CD14-positive monocyte (primary cell): Measurements from ENCODE around the gene TARP.
"Not testable (repeated sequence)": the region's sequence is repeated elsewhere in the genome, so short reads cannot be mapped to it uniquely, and the experiment has no call there.

Source experiments
- DNase-seq, 3 donors: peaks; one replicate each; pipeline ENCODE4 v3.0.0-alpha.2; 2011 to 2022
- H2AFZ ChIP-seq: 2 replicates; pipeline ENCODE4 v1.6.0; 2012; ENCODE audit warnings: mild to moderate bottlenecking, low read depth, low read length, inconsistent platforms; ENCODE audit not compliant: insufficient read depth, poor library complexity, severe bottlenecking
- H3K27ac ChIP-seq, 2 donors: 1 replicate in 1 of 2; 2 replicates in 1 of 2; pipeline ENCODE4 v1.5.1; 2012 to 2013; ENCODE audit warnings: low read length in 2 of 2, control low read depth in 1 of 2, inconsistent platforms in 1 of 2, low read depth in 1 of 2, mild to moderate bottlenecking in 1 of 2
- H3K27me3 ChIP-seq, 2 donors: one replicate each; pipeline versions ENCODE4 v1.6.0 to v1.6.1; 2011 to 2013; ENCODE audit warnings: low read length in 2 of 2; ENCODE audit not compliant: control insufficient read depth in 2 of 2, insufficient read depth in 2 of 2
- H3K36me3 ChIP-seq, 2 donors: replicated peaks in 1 of 2; 1 replicate in 1 of 2; 2 replicates in 1 of 2; pipeline versions ENCODE4 v1.5.1 to v1.6.1; 2012 to 2013; ENCODE audit warnings: low read length in 2 of 2, control low read depth in 1 of 2, inconsistent platforms in 1 of 2, mild to moderate bottlenecking in 1 of 2; ENCODE audit not compliant: insufficient read depth in 2 of 2, control insufficient read depth in 1 of 2
- H3K4me1 ChIP-seq, 2 donors: 1 replicate in 1 of 2; 2 replicates in 1 of 2; pipeline versions ENCODE4 v1.5.1 to v1.6.1; 2012 to 2013; ENCODE audit warnings: low read length in 2 of 2, control low read depth in 1 of 2, inconsistent platforms in 1 of 2, mild to moderate bottlenecking in 1 of 2, moderate library complexity in 1 of 2; ENCODE audit not compliant: insufficient read depth in 2 of 2, control insufficient read depth in 1 of 2
- H3K4me2 ChIP-seq: replicated peaks from 2 replicates; pipeline ENCODE3; 2012; ENCODE audit warnings: low read length, moderate library complexity, mild to moderate bottlenecking; ENCODE audit not compliant: poor library complexity, severe bottlenecking; ENCODE audit errors: extremely low read depth
- H3K4me3 ChIP-seq, 3 experiments: fragments of 200-600 bp in 1 of 3; sonication (generic) in 1 of 3; replicated peaks in 1 of 3; 1 replicate in 2 of 3; 2 replicates in 1 of 3; pipeline ENCODE4 v1.5.1; 2011 to 2013; ENCODE audit warnings: low read length in 3 of 3, mild to moderate bottlenecking in 3 of 3, control low read depth in 2 of 3, low read depth in 2 of 3, inconsistent platforms in 1 of 3, moderate library complexity in 1 of 3
- H3K79me2 ChIP-seq: 2 replicates; pipeline ENCODE4 v1.6.0; 2012; ENCODE audit warnings: mild to moderate bottlenecking, control low read depth, inconsistent platforms, low read length, moderate library complexity; ENCODE audit not compliant: insufficient read depth
- H3K9ac ChIP-seq: 2 replicates; pipeline ENCODE4 v1.6.0; 2017; ENCODE audit warnings: low read length, mild to moderate bottlenecking; ENCODE audit not compliant: insufficient read depth, poor library complexity, severe bottlenecking
- H3K9me3 ChIP-seq, 2 donors: replicated peaks in 1 of 2; 1 replicate in 1 of 2; 2 replicates in 1 of 2; pipeline versions ENCODE4 v1.5.1 to v1.6.1; 2012 to 2013; ENCODE audit warnings: low read length in 2 of 2, control low read depth in 1 of 2; ENCODE audit not compliant: control insufficient read depth in 1 of 2, insufficient read depth in 1 of 2
- H4K20me1 ChIP-seq: 2 replicates; pipeline ENCODE4 v1.6.0; 2012; ENCODE audit warnings: mild to moderate bottlenecking, low read length, control low read depth, moderate library complexity; ENCODE audit not compliant: insufficient read depth
- H3K27ac Mint-ChIP-seq, 7 donors: one replicate each; pipeline ENCODE4 v1.8.0; 2020; ENCODE audit warnings: mild to moderate bottlenecking in 7 of 7, mixed read lengths in 7 of 7, moderate library complexity in 6 of 7, inconsistent platforms in 2 of 7
- H3K27me3 Mint-ChIP-seq, 3 donors: one replicate each; pipeline ENCODE4 v1.8.0; 2021 to 2022; ENCODE audit warnings: low read depth in 3 of 3, mild to moderate bottlenecking in 3 of 3, mixed read lengths in 3 of 3, moderate library complexity in 3 of 3, inconsistent platforms in 1 of 3
- H3K36me3 Mint-ChIP-seq, 2 donors: one replicate each; pipeline ENCODE4 v1.8.0; 2020; ENCODE audit warnings: mixed read lengths in 2 of 2, inconsistent platforms in 1 of 2, mild to moderate bottlenecking in 1 of 2
- H3K4me1 Mint-ChIP-seq: one replicate; pipeline ENCODE4 v1.8.0; 2020; ENCODE audit warnings: mild to moderate bottlenecking, mixed read lengths
- H3K4me3 Mint-ChIP-seq, 2 donors: one replicate each; pipeline ENCODE4 v1.8.0; 2020; ENCODE audit warnings: mild to moderate bottlenecking in 2 of 2, mixed read lengths in 2 of 2, moderate library complexity in 1 of 2
- H3K9me3 Mint-ChIP-seq, 7 donors: one replicate each; pipeline ENCODE4 v1.8.0; 2020 to 2022; ENCODE audit warnings: mixed read lengths in 7 of 7, mild to moderate bottlenecking in 6 of 7, moderate library complexity in 6 of 7, inconsistent platforms in 2 of 7
- CTCF ChIP-seq: fragments of 200-600 bp; IDR thresholded peaks from one replicate; pipeline ENCODE4 v1.8.0; 2022; ENCODE audit warnings: antibody characterized with exemption, mild to moderate bottlenecking
- WGBS: methylation state at CpG from one replicate; pipeline ENCODE4 v1.1.5; 2013; ENCODE audit warnings: missing lambda C conversion rate; ENCODE audit not compliant: insufficient coverage; 5-methylcytosine and 5-hydroxymethylcytosine counted together
- intact Hi-C, 2 donors: fragments of 100-400 bp; cut with micrococcal nuclease; formaldehyde crosslinking; loops; one replicate each; pipeline versions ENCODE4 v1.15.0 to v1.15.1; 2023

Gene TARP

GRCh38 chr7:38257350-38257677 lies 16.1 kb downstream of the TARP start:
- WGBS: no CpG with 5 or more reads among the region's 2 CpGs
- H3K27me3 Mint-ChIP-seq: no peaks in the 10 kb centered on the region
- H3K27ac ChIP-seq: peak overlapping the region; percentile 79 to 85
- peaks cover 64% of the 10 kb centered on the region for H3K79me2 ChIP-seq
- H3K4me3 Mint-ChIP-seq: peak overlapping the region in 1 of 2 donors; percentile 76
- peak overlapping the region in 1 of 3 experiments; percentile 54 for H3K4me3 ChIP-seq
- no peaks in the 10 kb centered on the region for H3K9me3 ChIP-seq
- peaks cover 15 to 27% of the 10 kb centered on the region in 2 donors for H3K4me1 ChIP-seq
- no peaks in the 10 kb centered on the region for H4K20me1 ChIP-seq
- intact Hi-C loops: no loop called here
- H3K4me2 ChIP-seq: peak overlapping the region; percentile 45
- peaks cover 0 to 6% of the 10 kb centered on the region in 2 donors for H3K36me3 ChIP-seq
- H3K4me1 Mint-ChIP-seq: peaks cover 26% of the 10 kb centered on the region
- H3K27me3 ChIP-seq: no peaks in the 10 kb centered on the region
- no peak overlapping the region for H3K9ac ChIP-seq
- H3K36me3 Mint-ChIP-seq: peaks cover 5 to 10% of the 10 kb centered on the region in 2 donors
- no peak for TF ChIP-seq CTCF
- peak overlapping the region; percentile 84 to 99 (median 98) for H3K27ac Mint-ChIP-seq
- no peak overlapping the region for H2AFZ ChIP-seq
- H3K9me3 Mint-ChIP-seq: no peaks in the 10 kb centered on the region
- DNase-seq: no peak

- H3K27ac ChIP-seq, H3K4me3 Mint-ChIP-seq, H3K4me2 ChIP-seq, H3K4me1 Mint-ChIP-seq, H3K4me3 ChIP-seq, H2AFZ ChIP-seq, H3K36me3 Mint-ChIP-seq, intact Hi-C loops, H3K4me1 ChIP-seq, H3K27me3 ChIP-seq, H3K36me3 ChIP-seq, H4K20me1 ChIP-seq, H3K9me3 Mint-ChIP-seq, H3K9me3 ChIP-seq, H3K9ac ChIP-seq, H3K27me3 Mint-ChIP-seq: not testable (repeated sequence)
- H3K27ac Mint-ChIP-seq: peak overlapping the region in 4 of 7 donors; percentile 50 to 74 (median 64)
- no CpG with 5 or more reads among the region's 3 CpGs for WGBS
- peaks cover 27% of the 10 kb centered on the region for H3K79me2 ChIP-seq
- peak; percentile 19 to 35 (median 30) for DNase-seq
These were observed 23.6 kb downstream of the TARP start for GRCh38 chr7:38249849-38250248.
